ENCODE measurements around the gene FBXW12. TPM values are rescaled to one million over a fixed set of nuclear protein-coding genes. Genes with fewer than 3 reads are reported as not detected.

The FBXW12 gene
- polyA plus RNA-seq, 4 donors: 0.33 to 0.56 (median 0.41) TPM

GRCh38 chr3:48406443-48407431, 34.7 kb downstream of the FBXW12 start:
- no peak for DNase-seq (ENCODE audit: low read depth in 4 of 4, low spot score in 3 of 4)

GRCh38 chr3:48407542-48408099, 35.6 kb downstream of the FBXW12 start:
- no peak for DNase-seq (ENCODE audit: low read depth in 4 of 4, low spot score in 3 of 4)

GRCh38 chr3:48408823-48409281, 36.8 kb downstream of the FBXW12 start:
- DNase-seq (ENCODE audit: low read depth in 4 of 4, low spot score in 3 of 4): no peak

- no peak for DNase-seq (ENCODE audit: low read depth in 4 of 4, low spot score in 3 of 4)
Observed at GRCh38 chr3:48409291-48410201, 37.5 kb downstream of the FBXW12 start.

GRCh38 chr3:48410205-48411040, 38.4 kb downstream of the FBXW12 start:
- DNase-seq (ENCODE audit: low read depth in 4 of 4, low spot score in 3 of 4): no peak

GRCh38 chr3:48411041-48411588, 39.1 kb downstream of the FBXW12 start:
- DNase-seq (ENCODE audit: low read depth in 4 of 4, low spot score in 3 of 4): no peak

- DNase-seq (ENCODE audit: low read depth in 4 of 4, low spot score in 3 of 4): no peak
Observed at GRCh38 chr3:48411606-48412374, 39.8 kb downstream of the FBXW12 start.

GRCh38 chr3:48412375-48413001, 40.5 kb downstream of the FBXW12 start:
- no peak for DNase-seq (ENCODE audit: low read depth in 4 of 4, low spot score in 3 of 4)

GRCh38 chr3:48413086-48413485, 41.1 kb downstream of the FBXW12 start:
- no peak for DNase-seq (ENCODE audit: low read depth in 4 of 4, low spot score in 3 of 4)

GRCh38 chr3:48413611-48414010, 41.6 kb downstream of the FBXW12 start:
- DNase-seq (ENCODE audit: low read depth in 4 of 4, low spot score in 3 of 4): no peak

GRCh38 chr3:48414376-48415250, 42.6 kb downstream of the FBXW12 start:
- DNase-seq (ENCODE audit: low read depth in 4 of 4, low spot score in 3 of 4): no peak

GRCh38 chr3:48415251-48415953, 43.4 kb downstream of the FBXW12 start:
- no peak for DNase-seq (ENCODE audit: low read depth in 4 of 4, low spot score in 3 of 4)

- DNase-seq (ENCODE audit: low read depth in 4 of 4, low spot score in 3 of 4): no peak
Observed at GRCh38 chr3:48416091-48416505, 44.1 kb downstream of the FBXW12 start.

- no peak for DNase-seq (ENCODE audit: low read depth in 4 of 4, low spot score in 3 of 4)
Observed at GRCh38 chr3:48416546-48416945, 44.5 kb downstream of the FBXW12 start.

- no peak for DNase-seq (ENCODE audit: low read depth in 4 of 4, low spot score in 3 of 4)
Observed at GRCh38 chr3:48417529-48418108, 45.6 kb downstream of the FBXW12 start.

- DNase-seq (ENCODE audit: low read depth in 4 of 4, low spot score in 3 of 4): no peak
Observed at GRCh38 chr3:48418140-48418539, 46.1 kb downstream of the FBXW12 start.
